Large intestine (tissue), 3 donors: ENCODE results near the gene BOK. TPM values are rescaled to one million over a fixed set of nuclear protein-coding genes. Genes with fewer than 3 reads are reported as not detected.

Experiments
- DNase-seq, 2 donors: peaks; one replicate each; pipeline versions ENCODE4 v3.0.0 to v3.0.0-alpha.2; 2013
- H3K27ac ChIP-seq: one replicate; pipeline ENCODE4 v1.5.1; 2013; ENCODE audit warnings: low read length
- H3K27me3 ChIP-seq: 2 replicates; pipeline ENCODE4 v1.6.1; 2013; ENCODE audit warnings: low read length; ENCODE audit not compliant: control insufficient read depth, insufficient read depth
- H3K36me3 ChIP-seq: 2 replicates; pipeline ENCODE4 v1.6.1; 2013; ENCODE audit warnings: low read length; ENCODE audit not compliant: control insufficient read depth, insufficient read depth
- H3K4me1 ChIP-seq: one replicate; pipeline ENCODE4 v1.6.1; 2013; ENCODE audit warnings: low read length; ENCODE audit not compliant: control insufficient read depth, insufficient read depth
- H3K4me3 ChIP-seq: one replicate; pipeline ENCODE4 v1.5.1; 2013; ENCODE audit warnings: low read length
- H3K9me3 ChIP-seq: one replicate; pipeline ENCODE4 v1.6.1; 2013; ENCODE audit warnings: mild to moderate bottlenecking, low read depth, low read length, moderate library complexity; ENCODE audit not compliant: control insufficient read depth
- WGBS: methylation state at CpG from one replicate; pipeline ENCODE4 v1.1.5; 2013; ENCODE audit warnings: low lambda C conversion rate; ENCODE audit not compliant: insufficient coverage; 5-methylcytosine and 5-hydroxymethylcytosine counted together
- polyA plus RNA-seq: library from polyadenylated mRNA; unstranded; fragments of 120-200 nt; gene quantifications from one replicate; pipeline ENCODE4 v1.2.1, GENCODE V29; 2013

BOK gene
- polyA plus RNA-seq, 1 donor, result 8.8 TPM

- no peak for DNase-seq
- no peaks in the 10 kb centered on the region for H3K9me3 ChIP-seq
- no peaks in the 10 kb centered on the region for H3K36me3 ChIP-seq
- H3K4me3 ChIP-seq, result no peak overlapping the region
- H3K27me3 ChIP-seq, result peaks cover 35% of the 10 kb centered on the region
- no peak overlapping the region for H3K27ac ChIP-seq
- peaks cover 2% of the 10 kb centered on the region for H3K4me1 ChIP-seq
- WGBS, result no CpG with 5 or more reads among the region's 16 CpGs
Measured at GRCh38 chr2:241547781-241548450, 10.6 kb upstream of the BOK start.

- no CpG with 5 or more reads among the region's 3 CpGs for WGBS
- Histone ChIP-seq H3K36me3 (no peaks in the 10 kb centered on the region), H3K4me1 (peaks cover 2% of the 10 kb centered on the region), H3K27ac (no peak overlapping the region), H3K4me3 (no peak overlapping the region), H3K9me3 (no peaks in the 10 kb centered on the region), H3K27me3 (peaks cover 32% of the 10 kb centered on the region)
- DNase-seq, result no peak
Measured at GRCh38 chr2:241548451-241548835, 10.1 kb upstream of the BOK start.

GRCh38 chr2:241550616-241551580, 7.6 kb upstream of the BOK start:
- no CpG with 5 or more reads among the region's 21 CpGs for WGBS
- H3K9me3 ChIP-seq, result no peaks in the 10 kb centered on the region
- no peak overlapping the region for H3K4me3 ChIP-seq

GRCh38 chr2:241551599-241551997, 6.9 kb upstream of the BOK start:
- no peak for DNase-seq
- no peak overlapping the region for H3K27ac ChIP-seq
- no peak overlapping the region for H3K4me3 ChIP-seq
- H3K27me3 ChIP-seq, result peaks cover 38% of the 10 kb centered on the region
- 80% methylated on average over 2 of the region's 12 CpGs for WGBS
- no peaks in the 10 kb centered on the region for H3K9me3 ChIP-seq
- peaks cover 2% of the 10 kb centered on the region for H3K4me1 ChIP-seq
- H3K36me3 ChIP-seq, result no peaks in the 10 kb centered on the region

More at GRCh38 chr2:241550616-241551580, 7.6 kb upstream of the BOK start:
- no peak overlapping the region for H3K27ac ChIP-seq
- no peak for DNase-seq
- peaks cover 2% of the 10 kb centered on the region for H3K4me1 ChIP-seq
- H3K36me3 ChIP-seq, result no peaks in the 10 kb centered on the region
- peaks cover 37% of the 10 kb centered on the region for H3K27me3 ChIP-seq

- Histone ChIP-seq H3K4me3 (no peak overlapping the region), H3K27me3 (peaks cover 33% of the 10 kb centered on the region), H3K4me1 (peaks cover 2% of the 10 kb centered on the region), H3K9me3 (peaks cover 5% of the 10 kb centered on the region), H3K27ac (no peak overlapping the region), H3K36me3 (no peaks in the 10 kb centered on the region)
- no peak for DNase-seq
- no CpG with 5 or more reads among the region's 33 CpGs for WGBS
Measured at GRCh38 chr2:241551998-241552737, 6.4 kb upstream of the BOK start.

- Histone ChIP-seq H3K4me1 (peaks cover 2% of the 10 kb centered on the region), H3K4me3 (no peak overlapping the region), H3K27ac (no peak overlapping the region), H3K36me3 (no peaks in the 10 kb centered on the region), H3K9me3 (peaks cover 11% of the 10 kb centered on the region), H3K27me3 (peaks cover 30% of the 10 kb centered on the region)
- DNase-seq, result no peak
- no CpG with 5 or more reads among the region's 12 CpGs for WGBS
Measured at GRCh38 chr2:241553512-241553830, 5.1 kb upstream of the BOK start.

GRCh38 chr2:241553981-241554380, 4.6 kb upstream of the BOK start:
- DNase-seq, result no peak
- WGBS, result no CpG with 5 or more reads among the region's 6 CpGs
- Histone ChIP-seq H3K9me3 (peaks cover 12% of the 10 kb centered on the region), H3K27me3 (peaks cover 28% of the 10 kb centered on the region), H3K36me3 (no peaks in the 10 kb centered on the region), H3K27ac (no peak overlapping the region), H3K4me1 (peaks cover 2% of the 10 kb centered on the region), H3K4me3 (no peak overlapping the region)

- H3K36me3 ChIP-seq, result no peaks in the 10 kb centered on the region
- H3K4me3 ChIP-seq, result no peak overlapping the region
- peaks cover 12% of the 10 kb centered on the region for H3K9me3 ChIP-seq
- no peak overlapping the region for H3K27ac ChIP-seq
- no peak for DNase-seq
- peaks cover 30% of the 10 kb centered on the region for H3K27me3 ChIP-seq
- peaks cover 2% of the 10 kb centered on the region for H3K4me1 ChIP-seq
- WGBS, result no CpG with 5 or more reads among the region's 7 CpGs
Measured at GRCh38 chr2:241554610-241555322, 3.8 kb upstream of the BOK start.

GRCh38 chr2:241555711-241556110, 2.8 kb upstream of the BOK start:
- Histone ChIP-seq H3K4me1 (no peaks in the 10 kb centered on the region), H3K27me3 (peaks cover 26% of the 10 kb centered on the region), H3K4me3 (no peak overlapping the region), H3K36me3 (no peaks in the 10 kb centered on the region), H3K27ac (no peak overlapping the region), H3K9me3 (peaks cover 12% of the 10 kb centered on the region)
- WGBS, result no CpG with 5 or more reads among the region's 3 CpGs
- no peak for DNase-seq

- H3K36me3 ChIP-seq, result no peaks in the 10 kb centered on the region
- H3K9me3 ChIP-seq, result peaks cover 12% of the 10 kb centered on the region
- H3K27me3 ChIP-seq, result peaks cover 26% of the 10 kb centered on the region
- H3K4me1 ChIP-seq, result no peaks in the 10 kb centered on the region
- no peak for DNase-seq
- H3K4me3 ChIP-seq, result no peak overlapping the region
- H3K27ac ChIP-seq, result no peak overlapping the region
Measured at GRCh38 chr2:241556746-241557145, 1.8 kb upstream of the BOK start.
